HuH-7.5 (cell line): ENCODE measurements around the gene ACER3.
"Not testable (repeated sequence)": the region's sequence is repeated elsewhere in the genome, so short reads cannot be mapped to it uniquely, and the experiment has no call there.

Experiments
- DNase-seq: peaks from one replicate; pipeline ENCODE4 v3.0.0; 2011; ENCODE audit warnings: low spot score

Gene ACER3

DNA sequence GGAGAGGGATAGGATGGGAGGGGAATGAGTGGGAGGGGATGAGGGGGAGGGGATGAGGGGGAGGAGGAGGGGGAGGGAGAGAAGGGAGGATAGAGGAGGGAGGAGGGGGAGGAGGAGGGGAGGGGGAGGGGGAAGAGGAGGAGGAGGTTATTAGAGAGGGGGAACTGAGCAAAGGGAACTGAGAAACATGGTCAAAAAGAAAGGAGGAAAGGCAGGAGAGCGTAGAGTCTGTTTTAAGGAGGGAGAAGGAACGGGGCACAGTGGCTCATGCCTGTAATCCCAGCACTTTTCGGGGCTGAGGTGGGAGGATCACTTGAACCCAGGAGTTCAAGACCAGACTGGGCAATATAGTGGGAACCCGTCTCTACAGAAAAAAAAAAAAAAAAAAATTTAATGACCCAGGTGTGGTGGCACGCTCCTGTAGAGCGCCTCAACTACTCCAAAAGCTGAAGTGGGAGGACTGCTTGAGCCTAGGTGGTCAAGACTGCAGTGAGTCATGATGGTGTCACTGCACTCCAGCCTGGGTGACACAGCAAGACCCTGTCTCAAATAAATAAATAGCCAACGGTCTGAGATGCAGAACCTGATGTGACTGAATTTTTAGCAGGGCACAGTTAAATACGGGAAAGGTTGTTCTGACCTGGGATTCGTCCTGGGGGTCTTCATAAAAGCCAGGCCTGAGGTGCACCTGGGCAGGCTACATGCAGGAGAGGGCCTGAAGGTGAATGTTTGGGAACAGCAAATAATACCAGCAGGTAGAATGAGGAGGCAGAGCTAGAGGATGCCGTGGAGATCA is 177.5 kb downstream of the ACER3 start:
- no peak for DNase-seq

DNA sequence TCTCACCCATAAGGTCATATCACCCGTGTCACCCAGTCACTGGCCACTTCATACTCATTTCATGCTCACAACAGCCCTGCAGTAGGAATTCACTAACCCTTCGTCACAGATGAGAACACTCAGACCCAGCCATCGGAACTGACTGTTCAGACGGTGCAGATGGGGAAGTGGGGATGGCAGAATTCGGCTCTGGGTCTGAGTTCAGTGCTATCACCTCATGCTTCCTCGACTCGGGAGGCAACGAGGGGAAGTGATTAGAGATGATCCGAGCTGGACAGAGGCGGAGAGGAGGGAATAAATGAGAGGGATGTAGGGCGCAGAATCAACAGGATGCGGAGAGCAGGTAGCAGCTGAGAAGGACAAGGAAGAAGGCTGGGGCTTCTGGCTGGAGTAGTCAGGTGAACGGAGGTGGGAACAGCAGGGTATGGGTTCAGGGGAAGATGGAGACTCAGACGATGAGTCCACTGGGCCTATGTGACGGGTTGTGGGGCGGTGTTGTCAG is 178.2 kb downstream of the ACER3 start:
- no peak for DNase-seq

DNA sequence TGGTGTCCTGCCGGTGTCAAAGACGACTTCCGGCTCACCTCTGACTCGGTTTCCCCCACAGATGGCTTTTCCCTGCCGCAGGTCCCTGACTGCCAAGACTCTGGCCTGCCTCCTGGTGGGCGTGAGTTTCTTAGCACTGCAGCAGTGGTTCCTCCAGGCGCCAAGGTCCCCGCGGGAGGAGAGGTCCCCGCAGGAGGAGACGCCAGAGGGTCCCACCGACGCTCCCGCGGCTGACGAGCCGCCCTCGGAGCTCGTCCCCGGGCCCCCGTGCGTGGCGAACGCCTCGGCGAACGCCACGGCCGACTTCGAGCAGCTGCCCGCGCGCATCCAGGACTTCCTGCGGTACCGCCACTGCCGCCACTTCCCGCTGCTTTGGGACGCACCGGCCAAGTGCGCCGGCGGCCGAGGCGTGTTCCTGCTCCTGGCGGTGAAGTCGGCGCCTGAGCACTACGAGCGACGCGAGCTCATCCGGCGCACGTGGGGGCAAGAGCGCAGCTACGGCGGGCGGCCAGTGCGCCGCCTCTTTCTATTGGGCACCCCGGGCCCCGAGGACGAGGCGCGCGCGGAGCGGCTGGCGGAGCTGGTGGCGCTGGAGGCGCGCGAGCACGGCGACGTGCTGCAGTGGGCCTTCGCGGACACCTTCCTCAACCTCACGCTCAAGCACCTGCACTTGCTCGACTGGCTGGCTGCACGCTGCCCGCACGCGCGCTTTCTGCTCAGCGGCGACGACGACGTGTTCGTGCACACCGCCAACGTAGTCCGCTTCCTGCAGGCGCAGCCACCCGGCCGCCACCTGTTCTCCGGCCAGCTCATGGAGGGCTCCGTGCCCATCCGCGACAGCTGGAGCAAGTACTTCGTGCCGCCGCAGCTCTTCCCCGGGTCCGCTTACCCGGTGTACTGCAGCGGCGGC is 179.0 kb downstream of the ACER3 start:
- no peak for DNase-seq

DNA sequence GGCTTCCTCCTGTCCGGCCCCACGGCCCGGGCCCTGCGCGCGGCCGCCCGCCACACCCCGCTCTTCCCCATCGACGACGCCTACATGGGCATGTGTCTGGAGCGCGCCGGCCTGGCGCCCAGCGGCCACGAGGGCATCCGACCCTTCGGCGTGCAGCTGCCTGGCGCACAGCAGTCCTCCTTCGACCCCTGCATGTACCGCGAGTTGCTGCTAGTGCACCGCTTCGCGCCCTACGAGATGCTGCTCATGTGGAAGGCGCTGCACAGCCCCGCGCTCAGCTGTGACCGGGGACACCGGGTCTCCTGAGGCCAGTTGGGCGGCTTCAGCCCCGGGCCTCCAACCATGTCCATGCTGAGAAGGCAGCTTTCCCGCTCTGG is 179.7 kb downstream of the ACER3 start:
- DNase-seq: no peak

DNA sequence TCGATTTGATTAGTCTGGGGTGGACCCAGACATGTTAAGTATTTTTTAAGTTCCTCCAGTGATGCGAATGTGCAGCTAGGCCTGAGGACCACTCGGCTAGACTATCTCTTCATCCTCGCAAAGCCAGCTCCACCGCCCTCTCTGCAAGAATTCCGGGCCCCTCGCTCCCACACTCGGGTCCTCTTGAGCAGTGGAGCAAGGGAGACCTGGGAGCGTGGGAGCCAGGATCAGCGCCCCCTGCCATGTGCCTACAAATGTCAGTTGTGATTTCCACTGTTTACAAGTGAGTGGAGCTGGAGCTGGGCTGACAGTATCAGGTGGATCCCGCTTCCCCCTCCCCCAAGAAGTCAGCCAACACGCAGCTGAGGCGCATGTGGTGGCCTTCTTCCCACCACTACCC is 180.2 kb downstream of the ACER3 start:
- DNase-seq: no peak

DNA sequence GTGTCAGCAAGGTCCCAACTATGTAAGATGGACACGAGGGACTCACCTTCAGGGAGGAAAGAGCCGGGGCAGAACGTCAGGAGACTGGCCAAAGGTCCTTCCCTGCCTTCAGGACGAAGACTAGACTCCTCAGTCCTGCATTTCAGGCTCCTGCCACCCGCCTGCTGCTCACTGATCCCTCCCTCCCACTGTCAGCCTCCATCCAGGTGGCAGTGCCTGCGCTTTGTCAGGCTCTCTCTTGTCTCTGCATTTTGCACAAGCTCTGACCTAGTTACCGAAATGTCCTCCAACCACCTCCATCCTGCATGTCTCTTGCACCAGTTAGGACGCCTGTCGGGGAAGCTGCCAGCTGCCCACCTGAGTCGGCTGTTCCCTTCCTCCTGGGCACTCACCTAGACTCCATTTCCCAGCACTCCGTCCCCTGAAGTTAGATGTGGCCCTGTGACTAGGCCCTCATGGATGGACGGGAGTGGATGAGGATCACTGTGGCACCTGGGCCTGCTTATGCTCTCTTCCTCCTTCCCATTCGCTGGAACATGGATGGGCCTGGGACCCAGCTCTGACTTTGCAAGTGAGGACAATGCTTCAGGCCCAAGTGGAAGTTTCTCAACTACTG is 181.5 kb downstream of the ACER3 start:
- DNase-seq: no peak

DNA sequence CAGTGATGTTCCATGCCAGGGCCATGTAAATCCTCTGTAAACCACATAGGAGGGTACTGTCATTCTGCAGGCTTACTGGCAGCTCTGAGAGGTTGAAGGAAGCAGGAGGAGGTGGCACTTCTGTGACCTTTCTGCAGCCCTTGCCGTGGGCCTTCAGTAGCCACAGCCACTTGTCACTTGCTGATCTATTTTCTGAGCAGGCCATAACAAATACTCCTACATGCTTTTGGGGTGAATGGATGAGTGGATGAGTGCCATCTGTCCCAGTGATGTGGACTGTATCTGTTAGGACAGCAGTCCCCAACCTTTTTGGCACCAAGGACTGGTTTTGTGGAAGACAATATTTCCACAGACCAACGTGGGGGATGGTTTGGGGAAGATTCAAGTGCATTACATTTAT is 183.6 kb downstream of the ACER3 start:
- no peak for DNase-seq

DNA sequence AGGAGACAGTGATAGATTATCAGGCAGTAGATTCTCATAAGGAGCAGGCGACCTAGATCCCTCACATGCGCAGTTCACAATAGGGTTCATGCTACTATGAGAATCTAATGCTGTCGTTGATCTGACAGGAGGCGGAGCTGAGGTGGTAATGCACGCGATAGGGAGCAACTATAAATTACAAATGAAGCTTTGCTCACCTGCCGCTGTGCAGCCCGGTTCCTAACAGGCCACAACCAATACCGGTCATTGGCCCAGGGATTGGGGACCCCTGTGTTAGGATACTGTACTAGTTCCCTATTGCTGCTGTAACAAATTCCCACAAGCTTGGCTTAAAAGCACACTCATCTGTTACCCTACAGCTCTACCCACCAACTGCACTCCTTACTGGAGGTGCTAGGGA is 184.2 kb downstream of the ACER3 start:
- no peak for DNase-seq

DNA sequence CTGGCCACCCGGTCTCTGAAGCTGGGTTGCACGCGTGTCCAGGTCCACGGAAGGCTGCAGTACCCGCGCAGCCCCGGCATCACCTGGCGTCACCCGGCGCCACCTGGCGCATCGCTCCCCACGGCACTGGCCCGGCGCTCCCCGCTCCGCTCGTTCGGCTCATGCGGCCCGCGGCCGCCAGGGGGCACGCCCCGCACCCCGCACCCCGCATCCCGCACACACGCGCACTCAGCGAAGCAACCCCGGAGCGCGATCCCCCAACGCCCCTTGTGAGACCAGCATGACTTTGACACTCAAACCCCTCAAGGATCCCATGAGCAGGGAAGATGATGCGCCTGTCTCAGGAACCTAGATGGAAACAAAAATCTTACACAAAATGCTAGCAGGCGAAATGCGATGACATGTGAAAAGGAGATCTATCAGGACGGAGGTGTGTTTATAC is 185.4 kb downstream of the ACER3 start:
- peak; percentile 88 for DNase-seq

DNA sequence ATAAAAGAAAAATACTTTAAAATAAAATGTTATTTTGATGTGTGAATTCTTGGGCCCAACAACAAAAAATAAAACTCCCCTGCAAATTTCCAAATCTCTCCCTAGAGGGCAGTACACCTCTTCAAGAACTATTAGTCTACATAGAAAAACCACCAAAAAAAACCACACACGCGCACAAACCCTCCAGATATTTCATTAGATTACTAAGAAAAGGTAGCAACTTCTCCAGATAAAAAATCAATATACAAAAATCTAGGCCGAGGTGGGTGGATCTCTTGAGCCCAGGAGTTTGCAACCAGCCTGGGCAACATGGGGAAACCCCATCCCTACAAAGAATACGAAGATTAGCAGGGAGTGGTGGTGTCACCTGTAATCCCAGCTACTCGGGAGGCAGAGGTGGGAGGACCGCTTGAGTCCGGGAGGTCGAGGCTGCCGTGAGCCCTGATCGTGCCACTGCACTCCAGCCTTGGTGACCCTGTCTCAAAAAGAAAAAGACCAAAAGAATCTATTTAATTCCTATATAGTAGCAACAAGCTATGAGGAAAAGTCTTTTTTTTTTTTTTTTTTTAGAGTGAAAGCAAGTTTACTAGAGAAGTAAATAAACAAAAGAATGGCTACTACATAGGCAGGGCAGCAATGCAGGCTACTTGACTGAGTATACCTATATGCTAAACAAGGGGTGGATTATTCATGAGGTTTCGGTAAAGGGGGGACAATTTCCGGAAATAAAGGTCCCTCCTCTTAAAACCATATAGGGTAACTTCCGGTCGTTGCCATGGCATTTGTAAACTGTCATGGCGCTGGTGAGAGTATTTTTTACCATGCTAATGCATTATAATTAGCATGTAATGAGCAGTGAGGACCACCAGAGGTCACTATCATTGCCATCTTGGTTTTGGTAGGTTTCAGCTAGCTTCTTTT is 186.5 kb downstream of the ACER3 start:
- peak; percentile 51 for DNase-seq

DNA sequence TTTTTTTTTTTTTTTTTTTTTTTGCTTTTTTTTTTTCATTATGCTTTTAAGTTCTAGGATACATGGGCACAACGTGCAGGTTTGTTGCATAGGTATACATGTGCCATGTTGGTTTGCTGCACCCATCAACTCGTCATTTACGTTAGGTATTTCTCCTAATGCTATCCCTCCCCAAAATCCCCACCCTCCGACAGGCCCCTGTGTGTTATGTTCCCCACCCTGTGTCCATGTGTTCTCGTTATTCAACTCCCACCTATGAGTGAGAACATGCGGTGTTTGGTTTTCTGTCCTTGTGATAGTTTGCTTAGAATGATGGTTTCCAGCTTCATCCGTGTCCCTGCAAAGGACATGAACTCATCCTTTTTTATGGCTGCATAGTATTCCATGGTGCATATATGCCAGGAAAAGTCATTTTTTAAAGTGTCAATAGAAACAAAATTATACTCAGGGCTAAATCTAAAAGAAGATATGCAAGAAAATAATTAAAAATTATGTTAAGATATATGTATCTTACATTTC is 187.3 kb downstream of the ACER3 start:
- not testable (repeated sequence) for DNase-seq

DNA sequence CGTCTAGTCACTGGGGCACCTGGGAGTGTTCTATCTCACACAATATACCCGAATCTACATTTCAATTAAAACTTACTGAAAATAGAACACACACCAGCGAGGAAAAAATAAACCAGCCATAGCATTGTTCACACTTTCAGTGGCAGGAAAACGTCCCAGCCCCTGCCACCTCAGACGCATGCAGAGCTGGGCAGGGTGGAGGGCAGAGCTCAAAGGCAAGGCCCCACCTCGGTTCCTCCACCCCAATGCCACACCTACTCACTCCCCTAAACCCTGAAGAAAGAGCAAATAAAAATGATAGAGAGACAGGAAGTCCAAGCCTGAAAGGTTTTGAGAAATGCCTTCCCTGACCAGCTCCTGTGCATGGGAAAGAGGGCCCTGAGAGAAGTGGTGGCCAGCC is 188.3 kb downstream of the ACER3 start:
- no peak for DNase-seq

DNA sequence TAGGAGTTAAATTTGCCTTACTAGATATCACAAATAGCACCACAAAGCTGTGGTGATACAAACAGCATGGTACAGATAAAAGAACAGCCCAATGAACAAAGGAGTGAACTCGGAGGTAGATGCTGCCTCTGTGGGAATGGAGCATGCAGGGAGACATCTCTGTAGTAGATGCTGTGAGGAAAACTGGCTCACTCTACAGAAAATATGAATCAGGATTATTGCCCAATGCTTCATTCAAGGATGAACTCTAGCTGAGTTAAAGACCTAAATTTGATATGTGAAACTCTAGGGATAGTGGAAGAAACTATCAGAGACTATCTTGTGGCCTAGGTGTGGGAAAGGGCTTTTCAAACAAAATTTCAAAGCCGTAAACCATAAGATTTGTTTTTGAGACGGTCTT is 190.8 kb downstream of the ACER3 start:
- DNase-seq: no peak

DNA sequence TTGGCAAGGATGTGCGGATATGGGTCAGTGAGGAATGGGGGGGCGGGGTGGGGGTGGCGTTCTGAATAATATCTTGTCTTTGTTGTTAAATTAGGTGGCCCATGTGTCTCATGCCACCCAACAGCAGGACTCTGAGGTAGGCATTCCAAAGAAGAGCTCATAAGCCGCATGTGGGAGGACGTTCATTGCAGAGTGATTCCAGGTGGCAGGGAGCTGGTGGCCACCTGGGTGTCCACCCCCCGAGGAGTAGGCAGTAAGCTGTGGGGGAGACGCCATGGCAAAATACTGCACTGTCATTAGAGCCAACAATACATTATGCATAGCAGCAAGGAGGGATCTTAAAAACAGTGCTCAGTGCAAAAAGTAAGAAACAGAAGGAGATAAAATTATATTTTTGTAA is 191.8 kb downstream of the ACER3 start:
- DNase-seq: no peak

DNA sequence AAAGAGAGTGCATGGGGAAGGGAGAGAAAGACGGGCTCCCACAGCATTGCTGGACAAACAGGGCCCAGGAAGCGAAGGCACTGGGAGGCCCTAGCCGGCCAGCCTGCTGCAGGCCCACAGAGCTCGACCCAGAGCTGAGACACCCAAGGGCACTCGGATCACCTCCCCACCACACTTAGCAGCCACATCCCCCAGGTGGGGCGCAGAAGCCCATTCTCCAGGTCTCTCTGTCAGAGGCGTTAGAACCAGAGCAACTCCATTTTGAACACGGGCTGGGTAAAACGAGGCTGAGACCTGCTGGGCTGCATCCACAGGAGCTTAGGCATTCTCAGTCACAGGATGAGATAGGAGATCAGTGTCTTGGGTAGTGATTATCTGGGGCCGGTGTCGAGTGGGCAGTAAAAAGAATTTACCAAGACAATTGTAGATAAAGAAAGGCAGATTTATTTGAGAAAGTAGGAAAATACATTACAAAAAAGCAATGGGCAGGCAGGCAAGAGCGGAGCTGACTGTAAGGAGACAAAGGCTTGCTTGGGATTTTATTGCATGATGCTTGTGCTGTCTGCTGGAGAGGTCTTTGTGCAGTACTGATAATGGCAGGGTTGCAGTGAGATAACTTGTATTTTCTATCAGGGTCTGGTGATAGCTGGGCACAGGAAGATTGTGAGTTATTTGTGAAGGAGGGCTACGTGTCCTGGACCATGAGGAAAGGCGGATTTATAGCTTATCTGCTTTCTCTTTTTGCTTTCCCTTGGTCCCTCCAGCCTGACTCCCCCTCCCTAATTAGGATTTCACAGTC is 192.7 kb downstream of the ACER3 start:
- no peak for DNase-seq

DNA sequence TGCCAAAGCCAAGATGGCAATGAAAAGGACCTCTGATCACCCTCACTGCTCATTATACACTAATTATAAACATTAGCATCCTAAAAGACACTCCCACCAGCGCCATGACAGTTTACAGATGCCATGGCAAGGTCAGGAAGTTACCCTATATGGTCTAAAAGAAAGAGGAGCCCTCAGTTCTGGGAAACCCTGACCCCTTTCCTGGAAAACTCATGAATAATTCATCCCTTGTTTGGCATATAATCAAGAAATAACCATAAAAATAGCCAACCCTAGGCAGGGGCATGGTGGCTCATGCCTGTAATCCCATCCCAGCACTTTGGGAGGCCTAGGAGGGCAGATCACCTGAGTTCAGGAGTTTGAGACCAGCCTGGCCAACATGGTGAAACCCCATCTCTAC is 193.4 kb downstream of the ACER3 start:
- DNase-seq: no peak

DNA sequence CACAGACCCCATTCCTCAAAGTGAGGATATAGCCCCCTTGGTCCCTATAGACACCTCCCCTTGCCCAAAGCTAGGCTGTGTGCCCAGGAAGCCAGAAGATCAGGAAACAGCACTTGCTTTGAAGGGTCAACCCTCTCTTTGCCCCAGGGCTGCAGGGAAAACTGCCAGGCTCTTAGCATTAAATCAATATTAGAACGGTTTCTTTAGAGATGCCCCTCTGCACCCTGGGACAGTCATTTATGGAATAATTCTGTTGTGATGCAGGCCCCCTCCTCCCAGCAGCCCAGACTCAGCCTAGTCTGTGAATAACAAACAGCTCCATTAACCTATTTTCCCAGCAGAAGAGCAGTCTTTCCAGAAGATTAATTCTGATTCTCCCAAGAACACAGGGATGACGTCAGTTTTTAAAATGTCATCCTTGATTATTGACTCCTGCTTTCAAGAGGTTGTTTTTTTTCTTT is 194.4 kb downstream of the ACER3 start:
- no peak for DNase-seq

DNA sequence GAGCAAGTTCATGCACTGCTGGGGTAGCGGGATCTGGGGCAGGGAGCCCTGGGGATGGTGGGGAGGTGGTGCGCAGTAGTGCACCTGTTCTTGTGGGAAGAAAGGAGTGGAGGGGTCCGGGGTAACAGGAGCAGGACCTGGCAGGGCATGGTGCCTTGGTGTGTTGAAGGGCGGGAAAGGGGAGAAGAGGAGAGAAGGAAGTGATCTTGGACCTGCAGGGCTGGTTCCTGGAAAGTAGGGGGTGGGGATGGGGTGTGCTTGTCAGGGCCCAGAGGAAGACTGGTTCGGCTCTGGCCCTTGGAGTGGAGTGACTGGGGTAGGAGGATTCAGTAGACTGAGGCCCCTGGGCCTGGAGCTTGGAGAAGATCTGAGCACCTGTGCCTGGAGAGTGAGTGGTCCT is 195.2 kb downstream of the ACER3 start:
- DNase-seq: no peak

DNA sequence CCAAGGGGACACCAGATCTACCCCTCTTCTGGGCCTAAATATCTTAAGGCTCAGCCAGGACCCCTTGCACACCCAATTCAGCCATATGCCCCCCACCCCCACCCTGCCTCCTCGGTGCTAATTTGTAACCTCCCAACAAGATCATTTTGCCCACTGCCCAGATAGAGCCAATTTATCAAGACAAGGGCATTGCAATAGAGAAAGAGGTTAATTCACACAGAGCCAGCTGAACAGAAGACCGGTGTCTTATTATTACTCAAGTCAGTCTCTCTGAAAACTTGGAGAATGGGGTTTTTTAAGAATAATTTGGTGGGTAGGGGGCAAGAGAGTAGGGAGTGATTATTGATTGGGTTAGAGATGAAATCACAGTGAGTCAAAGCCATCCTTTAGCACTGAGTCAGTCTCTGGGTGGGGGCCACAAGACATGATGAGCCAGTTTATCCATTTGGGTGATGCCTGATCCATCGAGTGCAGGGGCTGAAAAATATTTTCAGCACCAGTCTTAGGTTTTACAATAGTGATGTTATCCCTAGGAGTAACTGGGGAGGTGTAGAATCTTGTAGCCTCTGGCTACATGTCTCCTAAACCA is 196.2 kb downstream of the ACER3 start:
- no peak for DNase-seq

DNA sequence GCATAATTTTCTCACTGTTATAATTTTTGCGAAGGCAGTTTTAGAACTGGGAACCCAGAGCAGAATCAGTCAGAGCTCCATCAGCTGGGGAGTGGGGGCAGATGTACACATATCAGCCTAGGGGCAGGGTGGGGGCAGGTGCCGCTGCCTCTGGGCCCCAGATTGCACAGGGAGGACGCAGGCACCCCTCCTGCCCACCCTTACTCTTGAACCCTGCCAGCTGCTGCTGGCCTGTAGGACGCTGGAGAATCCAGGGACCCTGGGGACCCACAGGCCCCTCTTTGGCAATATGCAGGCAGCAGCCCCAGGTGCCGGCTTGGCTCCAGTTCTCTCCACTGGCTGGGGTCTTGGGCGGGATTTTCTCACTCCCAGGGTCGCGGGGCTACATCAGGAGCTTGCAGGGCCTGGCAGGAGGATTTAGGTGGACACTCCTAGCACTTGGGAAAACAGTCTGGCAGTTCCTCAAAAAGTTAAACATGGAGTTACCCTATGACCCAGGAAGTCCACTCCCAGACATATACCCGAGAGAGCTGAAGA is 197.3 kb downstream of the ACER3 start:
- no peak for DNase-seq
